ENCODE measurements around the gene PARP9.
"Not testable (repeated sequence)": the region's sequence is repeated elsewhere in the genome, so short reads cannot be mapped to it uniquely, and the experiment has no call there.

The PARP9 gene

DNA sequence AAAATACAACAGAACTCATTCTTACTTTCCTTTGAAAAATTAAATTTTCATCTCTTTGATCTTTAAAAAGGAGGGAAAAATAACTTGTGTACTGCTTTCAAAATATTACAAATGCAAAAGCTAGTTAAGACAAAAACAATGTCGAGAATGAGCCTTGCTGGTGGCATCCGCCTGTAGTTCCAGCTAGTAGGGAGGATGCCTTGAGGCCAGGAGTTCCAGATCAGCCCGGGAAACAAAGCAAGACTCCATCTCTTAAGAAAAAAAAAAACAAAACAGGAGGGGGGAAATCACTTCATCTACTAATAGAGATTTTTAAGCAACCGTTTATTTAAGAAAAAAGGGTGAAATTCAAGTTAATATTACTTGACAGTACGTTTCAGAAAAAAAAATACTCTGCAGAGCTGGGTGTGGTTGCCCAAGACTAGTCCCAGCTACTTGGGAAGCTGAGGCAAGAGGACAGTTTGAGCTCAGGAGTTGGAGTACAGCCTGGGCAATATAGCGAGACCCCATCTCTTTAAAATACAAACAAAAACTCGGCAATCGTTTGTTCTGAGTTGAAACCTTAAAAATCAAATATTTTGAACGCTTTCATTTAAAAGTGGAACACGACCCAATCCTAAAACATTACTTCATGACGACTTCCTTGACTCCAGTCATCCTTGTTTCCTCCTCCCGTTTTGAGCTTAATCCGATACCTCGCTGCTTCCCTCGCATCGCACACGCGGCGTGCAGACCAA lies 50.5 kb downstream of the PARP9 start:
- peak overlapping the region; percentile 58 for H3K4me2 ChIP-seq (ENCODE audit: insufficient read depth, low read length, poor library complexity, severe bottlenecking)
- no peak overlapping the region for H4K8ac ChIP-seq (ENCODE audit: low read depth, low read length)
- H3K4me1 ChIP-seq (ENCODE audit: control insufficient read depth in 2 of 2, insufficient read depth in 1 of 2, low read depth in 1 of 2, low read length in 2 of 2) = peaks cover 4 to 5% of the 10 kb centered on the region in 2 donors
- peaks cover 0 to 3% (median 0%) of the 10 kb centered on the region in 3 experiments for H3K27me3 ChIP-seq (ENCODE audit: control insufficient read depth in 3 of 3, insufficient read depth in 3 of 3, low read depth in 1 of 3, low read length in 3 of 3)
- H2BK120ac ChIP-seq (ENCODE audit: low read depth, low read length) = no peak overlapping the region
- no peak overlapping the region for H2BK12ac ChIP-seq (ENCODE audit: low read length)
- H2AK5ac ChIP-seq (ENCODE audit: low read depth, low read length) = peak overlapping the region; percentile 54
- H3K14ac ChIP-seq (ENCODE audit: low read length) = no peak overlapping the region
- H2BK15ac ChIP-seq (ENCODE audit: low read length) = no peak overlapping the region
- peak; percentile 6 for DNase-seq (ENCODE audit: low spot score)
- H3K18ac ChIP-seq (ENCODE audit: low read length) = no peak overlapping the region
- peak overlapping the region; percentile 79 to 100 for H3K4me3 ChIP-seq (ENCODE audit: low read length in 2 of 2)
- H3K36me3 ChIP-seq (replicated peaks in 1 of 2; ENCODE audit: control insufficient read depth in 2 of 2, insufficient read depth in 2 of 2, low read length in 2 of 2) = peaks cover 0 to 11% of the 10 kb centered on the region in 2 donors
- peaks cover 6% of the 10 kb centered on the region for H3K79me1 ChIP-seq (ENCODE audit: low read depth, low read length)
- no peak overlapping the region for H3K4ac ChIP-seq (ENCODE audit: low read length)
- WGBS, 2 donors (ENCODE audit: extremely low coverage in 2 of 2, insufficient read length in 2 of 2, insufficient replicate concordance in 1 of 2) = no CpG with 5 or more reads among the region's 19 CpGs
- H3K27ac ChIP-seq (replicated peaks; ENCODE audit: low read length) = no peak overlapping the region
- peak overlapping the region; percentile 82 for H2BK5ac ChIP-seq (ENCODE audit: low read length)
- peak overlapping the region; percentile 97 for H3K9ac ChIP-seq (ENCODE audit: low read depth, low read length, poor library complexity)
- H2AFZ ChIP-seq (ENCODE audit: low read length) = peak overlapping the region; percentile 92
- no peak overlapping the region for H4K91ac ChIP-seq (ENCODE audit: low read depth, low read length, poor library complexity)
- H3K9me3 ChIP-seq (replicated peaks in 1 of 2; ENCODE audit: control insufficient read depth in 2 of 2, insufficient read depth in 1 of 2, low read depth in 1 of 2, low read length in 2 of 2) = peaks cover 0 to 4% of the 10 kb centered on the region in 2 donors
- no peak overlapping the region for H3K23ac ChIP-seq (ENCODE audit: low read depth, low read length, poor library complexity)

DNA sequence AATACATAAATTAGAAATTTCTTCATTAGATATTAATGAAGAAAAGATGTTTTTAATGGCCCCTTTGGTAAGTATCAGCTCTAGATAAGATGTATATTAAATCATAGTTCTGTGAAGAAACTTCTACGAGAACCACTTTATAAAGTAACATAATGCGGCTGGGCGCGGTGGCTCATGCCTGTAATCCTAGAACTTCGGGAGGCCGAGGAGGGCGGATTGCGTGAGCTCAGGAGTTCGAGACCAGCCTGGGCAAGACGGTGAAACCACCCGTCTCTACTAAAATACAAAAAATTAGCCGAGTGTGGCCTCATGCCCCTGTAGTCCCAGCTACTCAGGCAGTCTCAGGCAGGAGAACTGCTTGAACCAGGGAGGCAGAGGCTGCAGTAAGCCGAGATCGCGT lies 51.8 kb downstream of the PARP9 start:
- Histone ChIP-seq H2AFZ (ENCODE audit: low read length) (no peak overlapping the region), H3K4me3 (ENCODE audit: low read length in 2 of 2) (no peak overlapping the region), H2BK15ac (ENCODE audit: low read length) (no peak overlapping the region), H2AK5ac (ENCODE audit: low read depth, low read length) (no peak overlapping the region), H4K91ac (ENCODE audit: low read depth, low read length, poor library complexity) (no peak overlapping the region), H3K79me1 (ENCODE audit: low read depth, low read length) (peaks cover 6% of the 10 kb centered on the region), H3K27me3 (ENCODE audit: control insufficient read depth in 3 of 3, insufficient read depth in 3 of 3, low read depth in 1 of 3, low read length in 3 of 3) (no peaks in the 10 kb centered on the region), H2BK120ac (ENCODE audit: low read depth, low read length) (no peak overlapping the region), H3K4ac (ENCODE audit: low read length) (no peak overlapping the region), H3K36me3 (replicated peaks in 1 of 2; ENCODE audit: control insufficient read depth in 2 of 2, insufficient read depth in 2 of 2, low read length in 2 of 2) (peaks cover 0 to 13% of the 10 kb centered on the region in 2 donors), H3K4me1 (ENCODE audit: control insufficient read depth in 2 of 2, insufficient read depth in 1 of 2, low read depth in 1 of 2, low read length in 2 of 2) (peaks cover 4 to 5% of the 10 kb centered on the region in 2 donors), H3K9ac (ENCODE audit: low read depth, low read length, poor library complexity) (no peak overlapping the region), H4K8ac (ENCODE audit: low read depth, low read length) (no peak overlapping the region), H3K9me3 (replicated peaks in 1 of 2; ENCODE audit: control insufficient read depth in 2 of 2, insufficient read depth in 1 of 2, low read depth in 1 of 2, low read length in 2 of 2) (peaks cover 0 to 4% of the 10 kb centered on the region in 2 donors), H3K4me2 (ENCODE audit: insufficient read depth, low read length, poor library complexity, severe bottlenecking) (no peak overlapping the region), H3K14ac (ENCODE audit: low read length) (no peak overlapping the region), H3K23ac (ENCODE audit: low read depth, low read length, poor library complexity) (no peak overlapping the region), H2BK5ac (ENCODE audit: low read length) (no peak overlapping the region), H3K27ac (replicated peaks; ENCODE audit: low read length) (no peak overlapping the region), H3K18ac (ENCODE audit: low read length) (no peak overlapping the region), H2BK12ac (ENCODE audit: low read length) (no peak overlapping the region)
- no CpG with 5 or more reads among the region's 15 CpGs for WGBS, 2 donors (ENCODE audit: extremely low coverage in 2 of 2, insufficient read length in 2 of 2, insufficient replicate concordance in 1 of 2)
- DNase-seq (ENCODE audit: low spot score) = no peak

DNA sequence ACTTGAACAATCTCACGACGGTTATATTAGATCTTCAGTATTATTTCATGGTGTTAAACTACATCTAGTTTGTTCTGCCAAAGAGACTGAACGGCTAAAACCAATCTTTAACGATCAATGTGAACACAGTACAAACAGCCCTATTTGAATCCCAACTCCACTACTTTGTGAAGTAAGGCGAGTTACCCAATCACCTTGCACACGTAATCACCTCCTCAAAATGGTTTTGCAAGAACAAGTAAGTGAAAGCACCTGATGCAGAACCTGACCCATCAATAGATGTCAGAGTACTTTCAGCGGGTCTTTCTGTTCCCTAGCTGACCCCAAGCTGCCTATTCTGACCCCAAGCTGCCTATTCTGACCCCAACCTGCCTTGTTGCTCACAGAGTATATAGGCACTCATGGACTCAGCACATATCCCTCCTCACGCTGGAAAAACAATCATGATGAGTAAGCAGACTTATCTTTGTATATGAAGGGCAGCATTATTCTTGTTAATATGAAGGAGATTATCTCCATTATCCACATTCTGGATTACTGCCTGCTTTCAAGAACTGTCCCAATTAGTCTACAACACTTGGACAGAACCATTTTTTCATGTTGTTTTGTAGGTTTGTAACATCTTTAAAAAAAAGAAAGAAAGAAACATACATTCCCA lies 53.1 kb downstream of the PARP9 start:
- no CpG with 5 or more reads among the region's 8 CpGs for WGBS, 2 donors (ENCODE audit: extremely low coverage in 2 of 2, insufficient read length in 2 of 2, insufficient replicate concordance in 1 of 2)
- H3K27ac ChIP-seq (replicated peaks; ENCODE audit: low read length) = no peak overlapping the region
- H3K36me3 ChIP-seq (replicated peaks in 1 of 2; ENCODE audit: control insufficient read depth in 2 of 2, insufficient read depth in 2 of 2, low read length in 2 of 2) = peaks cover 0 to 13% of the 10 kb centered on the region in 2 donors
- no peak overlapping the region for H4K91ac ChIP-seq (ENCODE audit: low read depth, low read length, poor library complexity)
- DNase-seq (ENCODE audit: low spot score) = no peak
- H3K4ac ChIP-seq (ENCODE audit: low read length) = no peak overlapping the region
- H3K4me1 ChIP-seq (ENCODE audit: control insufficient read depth in 2 of 2, insufficient read depth in 1 of 2, low read depth in 1 of 2, low read length in 2 of 2) = peaks cover 4 to 5% of the 10 kb centered on the region in 2 donors
- H3K27me3 ChIP-seq (ENCODE audit: control insufficient read depth in 3 of 3, insufficient read depth in 3 of 3, low read depth in 1 of 3, low read length in 3 of 3) = no peaks in the 10 kb centered on the region
- H2BK12ac ChIP-seq (ENCODE audit: low read length) = no peak overlapping the region
- no peak overlapping the region for H3K23ac ChIP-seq (ENCODE audit: low read depth, low read length, poor library complexity)
- H2AK5ac ChIP-seq (ENCODE audit: low read depth, low read length) = no peak overlapping the region
- no peak overlapping the region for H3K14ac ChIP-seq (ENCODE audit: low read length)
- peaks cover 0 to 4% of the 10 kb centered on the region in 2 donors for H3K9me3 ChIP-seq (replicated peaks in 1 of 2; ENCODE audit: control insufficient read depth in 2 of 2, insufficient read depth in 1 of 2, low read depth in 1 of 2, low read length in 2 of 2)
- H3K9ac ChIP-seq (ENCODE audit: low read depth, low read length, poor library complexity) = no peak overlapping the region
- H3K18ac ChIP-seq (ENCODE audit: low read length) = no peak overlapping the region
- no peak overlapping the region for H3K4me3 ChIP-seq (ENCODE audit: low read length in 2 of 2)
- H3K79me1 ChIP-seq (ENCODE audit: low read depth, low read length) = peaks cover 6% of the 10 kb centered on the region
- H2BK120ac ChIP-seq (ENCODE audit: low read depth, low read length) = no peak overlapping the region
- no peak overlapping the region for H3K4me2 ChIP-seq (ENCODE audit: insufficient read depth, low read length, poor library complexity, severe bottlenecking)
- no peak overlapping the region for H2BK15ac ChIP-seq (ENCODE audit: low read length)
- no peak overlapping the region for H2AFZ ChIP-seq (ENCODE audit: low read length)
- H4K8ac ChIP-seq (ENCODE audit: low read depth, low read length) = no peak overlapping the region
- H2BK5ac ChIP-seq (ENCODE audit: low read length) = no peak overlapping the region

DNA sequence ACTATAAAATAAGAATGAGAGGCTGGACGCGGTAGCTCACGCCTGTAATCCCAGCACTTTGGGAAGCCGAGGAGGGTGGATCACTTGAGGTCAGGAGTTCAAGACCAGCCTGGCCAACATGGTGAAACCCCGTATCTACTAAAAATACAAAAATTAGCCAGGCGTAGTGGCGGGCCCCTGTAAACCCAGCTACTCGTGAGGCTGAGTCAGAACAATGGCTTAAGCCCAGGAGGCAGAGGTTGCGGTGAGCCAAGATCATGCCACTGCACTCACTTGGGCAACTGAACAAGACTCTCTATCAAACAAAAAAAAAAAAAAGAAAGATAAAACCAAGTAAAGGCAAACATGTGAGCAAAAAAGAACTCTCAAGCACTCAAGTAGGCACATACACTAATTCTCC lies 55.2 kb downstream of the PARP9 start:
- H2AK5ac ChIP-seq (ENCODE audit: low read depth, low read length); H2BK5ac ChIP-seq (ENCODE audit: low read length); H3K4me3 ChIP-seq (ENCODE audit: low read length in 2 of 2); H3K9ac ChIP-seq (ENCODE audit: low read depth, low read length, poor library complexity); H3K23ac ChIP-seq (ENCODE audit: low read depth, low read length, poor library complexity); H3K14ac ChIP-seq (ENCODE audit: low read length); H2BK120ac ChIP-seq (ENCODE audit: low read depth, low read length); H2AFZ ChIP-seq (ENCODE audit: low read length); H2BK15ac ChIP-seq (ENCODE audit: low read length); H2BK12ac ChIP-seq (ENCODE audit: low read length); H4K91ac ChIP-seq (ENCODE audit: low read depth, low read length, poor library complexity); DNase-seq (ENCODE audit: low spot score); H3K18ac ChIP-seq (ENCODE audit: low read length); H3K4me1 ChIP-seq (ENCODE audit: control insufficient read depth in 2 of 2, insufficient read depth in 1 of 2, low read depth in 1 of 2, low read length in 2 of 2); H4K8ac ChIP-seq (ENCODE audit: low read depth, low read length); H3K4me2 ChIP-seq (ENCODE audit: insufficient read depth, low read length, poor library complexity, severe bottlenecking); H3K27ac ChIP-seq (replicated peaks; ENCODE audit: low read length); H3K27me3 ChIP-seq (ENCODE audit: control insufficient read depth in 3 of 3, insufficient read depth in 3 of 3, low read depth in 1 of 3, low read length in 3 of 3); H3K4ac ChIP-seq (ENCODE audit: low read length); H3K79me1 ChIP-seq (ENCODE audit: low read depth, low read length): not testable (repeated sequence)
- Histone ChIP-seq H3K36me3 (replicated peaks in 1 of 2; ENCODE audit: control insufficient read depth in 2 of 2, insufficient read depth in 2 of 2, low read length in 2 of 2) (peaks cover 0 to 18% of the 10 kb centered on the region in 2 donors), H3K9me3 (replicated peaks in 1 of 2; ENCODE audit: control insufficient read depth in 2 of 2, insufficient read depth in 1 of 2, low read depth in 1 of 2, low read length in 2 of 2) (peaks cover 0 to 13% of the 10 kb centered on the region in 2 donors)
- WGBS, 2 donors (ENCODE audit: extremely low coverage in 2 of 2, insufficient read length in 2 of 2, insufficient replicate concordance in 1 of 2) = no CpG with 5 or more reads among the region's 9 CpGs

Measured in neuronal stem cell (in vitro differentiated cells).